Endothelial cell of umbilical vein (primary cell): ENCODE data around the gene ZNF207. TPM values are rescaled to one million over a fixed set of nuclear protein-coding genes. Genes with fewer than 3 reads are reported as not detected.
"Not testable (repeated sequence)": the region's sequence is repeated elsewhere in the genome, so short reads cannot be mapped to it uniquely, and the experiment has no call there.

Experiments used
- BruUV-seq: library from RNA; stranded (reverse); fragments of 400-500 nt; replicated peaks from 2 replicates; lab custom pipeline; 2021; lab: Mats Ljungman, UMichigan
- CTCF ChIA-PET: fragments of 300-600, 350-600 bp; sonication (Branson Sonifier 250); formaldehyde crosslinking; loops from one replicate; lab custom pipeline; 2021; ENCODE audit warnings: antibody characterized with exemption, inconsistent platforms; lab: Charles Lee
- POLR2A ChIA-PET: fragments of 300-600, 350-600 bp; sonication (Branson Sonifier 250); formaldehyde crosslinking; loops from one replicate; lab custom pipeline; 2021; ENCODE audit warnings: antibody characterized with exemption, inconsistent platforms; lab: Charles Lee
- DNase-seq: peaks from one replicate; pipeline ENCODE4 v3.0.0-alpha.2; 2011; ENCODE audit warnings: low read depth, low spot score
- FAIRE-seq: peaks from 2 replicates; lab custom pipeline; 2011; peaks lifted over from hg19 to GRCh38; lab: Jason Lieb, UNC
- H2AFZ ChIP-seq: 2 replicates; pipeline ENCODE4 v1.6.0; 2012; ENCODE audit warnings: low read depth, low read length, control low read depth, inconsistent platforms
- H3K27ac ChIP-seq: 2 replicates; pipeline ENCODE4 v1.5.1; 2011; ENCODE audit warnings: low read depth, mild to moderate bottlenecking, control low read depth, low read length, moderate library complexity; ENCODE audit not compliant: insufficient read depth
- H3K27me3 ChIP-seq, 2 experiments: 2 replicates each; pipeline versions ENCODE4 v1.6.0 to v1.6.1; 2011; ENCODE audit warnings: low read length in 2 of 2, mixed read lengths in 1 of 2; ENCODE audit not compliant: control insufficient read depth in 2 of 2, insufficient read depth in 2 of 2
- H3K36me3 ChIP-seq, 2 experiments: 2 replicates in 1 of 2; 3 replicates in 1 of 2; pipeline ENCODE4 v1.5.1; 2011; ENCODE audit warnings: low read length in 2 of 2, mild to moderate bottlenecking in 1 of 2, moderate library complexity in 1 of 2; ENCODE audit not compliant: control insufficient read depth in 2 of 2, insufficient read depth in 2 of 2; ENCODE audit errors: extremely low read depth in 1 of 2
- H3K4me1 ChIP-seq: 3 replicates; pipeline ENCODE4 v1.5.1; 2011; ENCODE audit warnings: mild to moderate bottlenecking, low read length; ENCODE audit not compliant: control insufficient read depth, insufficient read depth; ENCODE audit errors: extremely low read depth
- H3K4me2 ChIP-seq: 2 replicates; pipeline ENCODE4 v1.6.1; 2011; ENCODE audit warnings: low read length, control low read depth, mixed read lengths; ENCODE audit not compliant: insufficient read depth
- H3K4me3 ChIP-seq, 3 experiments: fragments of 200-600 bp in 1 of 3; sonication (generic), shearing (Covaris generic) in 1 of 3; replicated peaks in 1 of 3; 2 replicates each; pipeline ENCODE4 v1.5.1; 2011 to 2016; ENCODE audit warnings: control low read depth in 3 of 3, low read length in 3 of 3, mild to moderate bottlenecking in 2 of 3, inconsistent platforms in 1 of 3, low read depth in 1 of 3, moderate library complexity in 1 of 3; ENCODE audit not compliant: insufficient read depth in 1 of 3
- H3K79me2 ChIP-seq: 2 replicates; pipeline ENCODE4 v1.6.0; 2012; ENCODE audit warnings: low read length, inconsistent platforms; ENCODE audit not compliant: control insufficient read depth, insufficient read depth
- H3K9ac ChIP-seq: replicated peaks from 2 replicates; pipeline ENCODE3; 2011; ENCODE audit warnings: low read length, control low read depth; ENCODE audit not compliant: insufficient read depth; ENCODE audit errors: extremely low read depth
- H3K9me1 ChIP-seq: replicated peaks from 3 replicates; pipeline ENCODE4 v1.6.0; 2011; ENCODE audit warnings: mild to moderate bottlenecking, low read length; ENCODE audit not compliant: control insufficient read depth, insufficient read depth; ENCODE audit errors: extremely low read depth
- H3K9me3 ChIP-seq: replicated peaks from 2 replicates; pipeline ENCODE4 v1.5.1; 2012; ENCODE audit warnings: low read length, inconsistent platforms; ENCODE audit not compliant: control insufficient read depth, insufficient read depth
- H4K20me1 ChIP-seq: replicated peaks from 2 replicates; pipeline ENCODE3; 2011; ENCODE audit warnings: mild to moderate bottlenecking, low read length; ENCODE audit not compliant: control insufficient read depth, insufficient read depth; ENCODE audit errors: extremely low read depth
- EZH2 ChIP-seq: IDR thresholded peaks from 2 replicates; pipeline ENCODE4 v1.6.1; 2012; ENCODE audit warnings: borderline replicate concordance, low read depth, mild to moderate bottlenecking, moderate library complexity, low read length, inconsistent platforms; ENCODE audit not compliant: severe bottlenecking
- FOS ChIP-seq: IDR thresholded peaks from 2 replicates; pipeline ENCODE4 v1.6.1; 2011; ENCODE audit warnings: mild to moderate bottlenecking, low read length, moderate library complexity, borderline replicate concordance; ENCODE audit not compliant: insufficient read depth
- GATA2 ChIP-seq: IDR thresholded peaks from 2 replicates; pipeline ENCODE4 v1.7.0; 2011; ENCODE audit warnings: low read depth, mild to moderate bottlenecking, moderate library complexity, mixed read lengths, low read length; ENCODE audit not compliant: insufficient read length, insufficient read depth
- JUN ChIP-seq: IDR thresholded peaks from 2 replicates; pipeline ENCODE4 v1.6.1; 2011; ENCODE audit warnings: borderline replicate concordance, low read depth; ENCODE audit not compliant: insufficient read length, insufficient read depth
- MYC ChIP-seq: IDR thresholded peaks from one replicate; pipeline ENCODE4 v1.6.1; 2011; ENCODE audit warnings: mild to moderate bottlenecking, low read depth, low read length
- POLR2AphosphoS5 ChIP-seq: IDR thresholded peaks from 2 replicates; pipeline ENCODE4 v1.6.1; 2012; ENCODE audit warnings: low read depth, mild to moderate bottlenecking, control low read depth, low read length, moderate library complexity; ENCODE audit not compliant: insufficient read depth
- dilution Hi-C: fragments of 300-500 bp; cut with MboI; formaldehyde crosslinking; loops from one replicate; pipeline ENCODE4 v1.15.0; 2019; ENCODE audit warnings: low sequenced_read_pairs; ENCODE audit not compliant: extremely low pct_ligation_motif_present
- intact Hi-C: fragments of 100-400 bp; cut with micrococcal nuclease; formaldehyde crosslinking; loops from one replicate; pipeline ENCODE4 v1.10.0; 2022
- polyA plus RNA-seq, 4 experiments: library from polyadenylated mRNA; depleted of rRNA in 3 of 4; stranded (reverse) in 3 of 4; unstranded in 1 of 4; fragments of >200 nt; gene quantifications; 2 replicates each; pipeline versions ENCODE4 v1.2.1 to v1.2.3, GENCODE V29; 2011 to 2012; ENCODE audit warnings: missing spikeins in 1 of 4
- total RNA-seq: library from RNA; stranded (reverse); gene quantifications from 2 replicates; pipeline ENCODE4 v1.2.3, GENCODE V29; 2021
- TF ChIP-seq, protein P1 (sequence below): IDR thresholded peaks from 2 replicates; pipeline ENCODE4 v1.6.1; 2011; ENCODE audit not compliant: insufficient read depth, insufficient read length
- TF ChIP-seq, protein P2 (sequence below), 2 donors: IDR thresholded peaks; 1 replicate in 1 of 2; 2 replicates in 1 of 2; pipeline ENCODE4 v1.5.1; 2011; ENCODE audit warnings: low read length in 2 of 2, mild to moderate bottlenecking in 2 of 2, moderate library complexity in 2 of 2, control low read depth in 1 of 2, inconsistent platforms in 1 of 2, low read depth in 1 of 2; ENCODE audit not compliant: insufficient read depth in 1 of 2; ENCODE audit errors: extremely low read depth in 1 of 2

Gene ZNF207
- total and polyA plus RNA-seq, 2 donors (not counting 3 experiments of a cell fraction or from before 2014, with no cell fraction given), result 206 to 231 TPM

DNA sequence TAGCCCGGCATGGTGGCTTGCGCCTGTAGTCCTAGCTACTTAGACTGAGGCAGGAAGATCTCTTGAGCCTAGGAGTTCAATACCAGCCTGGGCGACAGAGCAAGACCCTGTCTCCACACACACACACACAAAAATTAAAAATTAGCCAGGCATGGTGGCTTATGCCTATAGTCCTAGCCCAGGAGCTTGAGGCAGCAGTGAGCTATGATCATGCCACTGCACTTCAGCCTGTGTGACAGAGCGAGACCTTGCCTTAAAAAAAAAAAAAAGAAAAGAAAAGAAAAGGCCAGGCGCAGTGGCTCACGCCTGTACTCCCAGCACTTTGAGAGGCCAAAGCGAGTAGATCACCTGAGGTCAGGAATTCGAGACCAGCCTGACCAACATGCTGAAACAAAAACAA is 31.9 kb upstream of the ZNF207 start:
- no peaks in the 10 kb centered on the region for H3K36me3 ChIP-seq
- POLR2A ChIA-PET, result no interaction called here
- H3K27ac ChIP-seq, result no peak overlapping the region
- peaks cover 9 to 10% of the 10 kb centered on the region in 2 experiments for H3K27me3 ChIP-seq
- no peak overlapping the region for H3K4me3 ChIP-seq
- no peak overlapping the region for H3K4me2 ChIP-seq
- H2AFZ ChIP-seq, result no peak overlapping the region
- H3K79me2 ChIP-seq, result no peaks in the 10 kb centered on the region
- DNase-seq, result no peak
- CTCF ChIA-PET, result interaction anchor here (0.8 to 4.9 kb wide), 6 partner anchors 13 to 115 kb away, joined by 3 to 94 read pairs (median 4); no protein-coding TSS in a partner anchor
- H4K20me1 ChIP-seq, result no peaks in the 10 kb centered on the region
- TF ChIP-seq, protein P1, sequence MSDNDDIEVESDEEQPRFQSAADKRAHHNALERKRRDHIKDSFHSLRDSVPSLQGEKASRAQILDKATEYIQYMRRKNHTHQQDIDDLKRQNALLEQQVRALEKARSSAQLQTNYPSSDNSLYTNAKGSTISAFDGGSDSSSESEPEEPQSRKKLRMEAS, result no peak
- H3K9me1 ChIP-seq, result no peaks in the 10 kb centered on the region
- intact Hi-C loops (loop anchor here (10.0 kb wide), 1 partner anchor 313 kb away; the partner anchor contains the start of gene LRRC37B), dilution Hi-C loops (no loop called here)
- BruUV-seq, result no TSS peak
- no peaks in the 10 kb centered on the region for H3K4me1 ChIP-seq
- FAIRE-seq, result no peak
- H3K9me3 ChIP-seq, result no peaks in the 10 kb centered on the region
- H3K9ac ChIP-seq, result no peak overlapping the region

DNA sequence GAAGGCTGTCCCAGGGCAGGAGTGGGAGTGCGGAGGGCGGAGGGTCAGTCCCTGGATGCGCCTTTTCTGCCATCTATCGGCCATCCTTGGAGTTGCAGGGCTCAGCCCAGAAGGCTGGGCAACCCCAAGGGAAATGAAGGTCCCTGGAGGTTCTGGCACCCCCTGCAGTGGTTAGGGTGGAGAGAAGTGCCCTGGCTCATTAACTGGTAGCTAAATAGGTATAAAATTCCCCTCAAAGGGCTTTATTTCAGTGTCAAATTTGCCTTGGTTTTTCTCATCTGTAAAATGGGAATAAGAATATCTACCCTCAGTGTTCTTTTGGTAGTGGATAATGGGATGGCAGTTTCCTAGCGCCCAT is 30.4 kb upstream of the ZNF207 start:
- Histone ChIP-seq H3K79me2 (no peaks in the 10 kb centered on the region), H3K4me1 (no peaks in the 10 kb centered on the region), H3K36me3 (no peaks in the 10 kb centered on the region), H3K9ac (no peak overlapping the region), H3K27ac (no peak overlapping the region), H3K4me2 (no peak overlapping the region), H3K9me3 (no peaks in the 10 kb centered on the region), H3K27me3 (peaks cover 5 to 8% of the 10 kb centered on the region in 2 experiments), H3K4me3 (no peak overlapping the region), H2AFZ (no peak overlapping the region), H3K9me1 (no peaks in the 10 kb centered on the region), H4K20me1 (no peaks in the 10 kb centered on the region)
- TF ChIP-seq GATA2 (no peak), POLR2AphosphoS5 (no peak), FOS (no peak), JUN (no peak), EZH2 (no peak), MYC (no peak)
- TF ChIP-seq, protein P2, sequence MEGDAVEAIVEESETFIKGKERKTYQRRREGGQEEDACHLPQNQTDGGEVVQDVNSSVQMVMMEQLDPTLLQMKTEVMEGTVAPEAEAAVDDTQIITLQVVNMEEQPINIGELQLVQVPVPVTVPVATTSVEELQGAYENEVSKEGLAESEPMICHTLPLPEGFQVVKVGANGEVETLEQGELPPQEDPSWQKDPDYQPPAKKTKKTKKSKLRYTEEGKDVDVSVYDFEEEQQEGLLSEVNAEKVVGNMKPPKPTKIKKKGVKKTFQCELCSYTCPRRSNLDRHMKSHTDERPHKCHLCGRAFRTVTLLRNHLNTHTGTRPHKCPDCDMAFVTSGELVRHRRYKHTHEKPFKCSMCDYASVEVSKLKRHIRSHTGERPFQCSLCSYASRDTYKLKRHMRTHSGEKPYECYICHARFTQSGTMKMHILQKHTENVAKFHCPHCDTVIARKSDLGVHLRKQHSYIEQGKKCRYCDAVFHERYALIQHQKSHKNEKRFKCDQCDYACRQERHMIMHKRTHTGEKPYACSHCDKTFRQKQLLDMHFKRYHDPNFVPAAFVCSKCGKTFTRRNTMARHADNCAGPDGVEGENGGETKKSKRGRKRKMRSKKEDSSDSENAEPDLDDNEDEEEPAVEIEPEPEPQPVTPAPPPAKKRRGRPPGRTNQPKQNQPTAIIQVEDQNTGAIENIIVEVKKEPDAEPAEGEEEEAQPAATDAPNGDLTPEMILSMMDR (IDR thresholded peaks at IDR 0.05; ENCODE audit: extremely low read depth in 1 of 2, insufficient read depth in 1 of 2, low read depth in 1 of 2, low read length in 2 of 2), result peak; percentile 93 to 95
- dilution Hi-C loops, result no loop called here
- peak; percentile 57 for DNase-seq
- POLR2A ChIA-PET, result no interaction called here
- CTCF ChIA-PET, result interaction anchor here (1.1 to 5.7 kb wide), 9 partner anchors 8 to 116 kb away, joined by 3 to 94 read pairs (median 7); no protein-coding TSS in a partner anchor
- no TSS peak for BruUV-seq
- intact Hi-C loops, result loop anchor here (1.0 to 10.0 kb wide), 3 partner anchors 66 to 315 kb away; partner anchors contain the start of gene LRRC37B
- peak; percentile 86 for FAIRE-seq

DNA sequence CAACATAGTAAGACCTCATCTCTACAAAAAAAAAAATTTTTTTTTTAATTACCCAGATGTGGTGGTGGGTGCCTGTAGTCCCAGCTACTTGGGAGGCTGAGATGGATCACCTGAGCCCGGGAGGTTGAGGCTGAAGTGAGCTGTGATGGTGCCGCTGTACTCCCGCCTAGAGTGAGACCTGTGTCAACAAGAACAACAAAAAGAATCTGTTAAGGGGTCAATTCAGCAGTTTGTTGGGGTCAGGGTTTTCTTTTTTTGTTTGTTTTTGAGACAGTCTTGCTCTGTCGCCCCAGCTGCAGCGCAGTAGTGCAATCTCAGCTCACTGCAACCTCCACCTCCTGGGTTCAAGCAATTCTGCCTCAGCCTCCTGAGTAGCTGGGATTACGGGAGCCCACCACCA is 29.9 kb upstream of the ZNF207 start:
- H3K27ac ChIP-seq, DNase-seq, H3K9ac ChIP-seq, H4K20me1 ChIP-seq, intact Hi-C loops, H3K9me3 ChIP-seq, H3K27me3 ChIP-seq, H3K36me3 ChIP-seq, H3K4me1 ChIP-seq, H3K9me1 ChIP-seq, H3K4me2 ChIP-seq, POLR2A ChIA-PET, H3K4me3 ChIP-seq, BruUV-seq, H2AFZ ChIP-seq, dilution Hi-C loops, H3K79me2 ChIP-seq: not testable (repeated sequence)
- FAIRE-seq, result peak; percentile 49
- CTCF ChIA-PET, result interaction anchor here (1.1 to 5.7 kb wide), 7 partner anchors 9 to 116 kb away, joined by 3 to 57 read pairs (median 4); no protein-coding TSS in a partner anchor
